Stomach (tissue), 4 donors: Measurements from ENCODE around the gene CEP112.

Experiments used
- EP300 ChIP-seq: sonication (generic); formaldehyde crosslinking; IDR thresholded peaks from one replicate; pipeline ENCODE4 v1.6.1; 2017; ENCODE audit warnings: antibody characterized with exemption
- POLR2A ChIP-seq, 4 donors: fragments of 450-650 bp; IDR thresholded peaks; one replicate each; pipeline ENCODE4 v1.6.1; 2016; ENCODE audit warnings: antibody characterized with exemption in 4 of 4, control low read depth in 2 of 4, mild to moderate bottlenecking in 1 of 4, moderate library complexity in 1 of 4
- POLR2AphosphoS5 ChIP-seq, 3 donors: sonication (generic); formaldehyde crosslinking; IDR thresholded peaks; one replicate each; pipeline ENCODE4 v1.6.1; 2016; ENCODE audit warnings: antibody characterized with exemption in 3 of 3
- TF ChIP-seq, protein P1 (sequence below), 7 experiments: fragments of 450-650 bp in 4 of 7; fragments of 200-600 bp in 3 of 7; sonication (generic) in 3 of 7; IDR thresholded peaks; one replicate each; pipeline ENCODE4 v1.5.1; 2016 to 2019; ENCODE audit warnings: antibody characterized with exemption in 7 of 7, control low read depth in 2 of 7, mild to moderate bottlenecking in 1 of 7

DNA sequence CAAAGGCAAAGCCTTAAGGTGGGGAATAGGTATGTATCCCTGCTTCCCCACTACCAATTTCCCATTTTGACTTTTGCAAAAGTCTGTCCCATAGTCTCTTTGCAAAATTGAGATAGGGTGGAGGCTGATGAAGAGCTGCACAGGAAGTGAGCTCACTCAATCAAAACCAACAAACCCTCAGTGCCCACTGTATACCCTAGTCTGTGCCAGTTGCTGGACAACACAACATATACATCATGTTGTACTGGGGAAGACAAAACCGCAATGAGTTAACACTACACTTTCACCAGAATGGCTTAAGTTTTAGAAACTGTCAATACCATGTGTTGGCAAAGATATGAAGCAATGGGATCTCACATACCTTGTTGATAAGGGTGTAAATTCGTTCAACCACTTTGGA, 590.1 kb downstream of the CEP112 start:
- TF ChIP-seq, protein P1, sequence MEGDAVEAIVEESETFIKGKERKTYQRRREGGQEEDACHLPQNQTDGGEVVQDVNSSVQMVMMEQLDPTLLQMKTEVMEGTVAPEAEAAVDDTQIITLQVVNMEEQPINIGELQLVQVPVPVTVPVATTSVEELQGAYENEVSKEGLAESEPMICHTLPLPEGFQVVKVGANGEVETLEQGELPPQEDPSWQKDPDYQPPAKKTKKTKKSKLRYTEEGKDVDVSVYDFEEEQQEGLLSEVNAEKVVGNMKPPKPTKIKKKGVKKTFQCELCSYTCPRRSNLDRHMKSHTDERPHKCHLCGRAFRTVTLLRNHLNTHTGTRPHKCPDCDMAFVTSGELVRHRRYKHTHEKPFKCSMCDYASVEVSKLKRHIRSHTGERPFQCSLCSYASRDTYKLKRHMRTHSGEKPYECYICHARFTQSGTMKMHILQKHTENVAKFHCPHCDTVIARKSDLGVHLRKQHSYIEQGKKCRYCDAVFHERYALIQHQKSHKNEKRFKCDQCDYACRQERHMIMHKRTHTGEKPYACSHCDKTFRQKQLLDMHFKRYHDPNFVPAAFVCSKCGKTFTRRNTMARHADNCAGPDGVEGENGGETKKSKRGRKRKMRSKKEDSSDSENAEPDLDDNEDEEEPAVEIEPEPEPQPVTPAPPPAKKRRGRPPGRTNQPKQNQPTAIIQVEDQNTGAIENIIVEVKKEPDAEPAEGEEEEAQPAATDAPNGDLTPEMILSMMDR (IDR thresholded peaks at IDR 0.05), result no peak
- no peak for TF ChIP-seq POLR2A (IDR thresholded peaks at IDR 0.05)
- TF ChIP-seq POLR2AphosphoS5 (IDR thresholded peaks at IDR 0.05), result no peak
- no peak for TF ChIP-seq EP300
